RWPE2 (cell line): ENCODE results near the gene KMT2D.

Experiments
- ATAC-seq: fragments of 200-7000 bp; cut with Tn5 transposase; 3 replicates; pipeline ENCODE4 v1.9.1; 2021; ENCODE audit warnings: low read depth
- DNase-seq: peaks from one replicate; pipeline ENCODE4 v3.0.0-alpha.2; 2020; ENCODE audit warnings: low spot score
- H3K27ac ChIP-seq: fragments of 450-650 bp; 2 replicates; pipeline ENCODE4 v1.5.1; 2017; ENCODE audit warnings: mild to moderate bottlenecking; ENCODE audit not compliant: poor library complexity, severe bottlenecking
- H3K27me3 ChIP-seq: fragments of 250-450 bp; sonication (Bioruptor Pico); 2 replicates; pipeline ENCODE4 v1.5.1; 2021; ENCODE audit warnings: mild to moderate bottlenecking, moderate library complexity; ENCODE audit not compliant: insufficient read depth, poor library complexity, severe bottlenecking
- H3K36me3 ChIP-seq: fragments of 250-450 bp; sonication (Bioruptor Pico); 2 replicates; pipeline ENCODE4 v1.5.1; 2020; ENCODE audit warnings: low read depth, mild to moderate bottlenecking, moderate library complexity
- H3K4me1 ChIP-seq: fragments of 250-450 bp; sonication (Bioruptor Pico); 2 replicates; pipeline ENCODE4 v1.5.1; 2021; ENCODE audit warnings: mild to moderate bottlenecking, moderate library complexity; ENCODE audit not compliant: insufficient read depth, poor library complexity, severe bottlenecking
- H3K4me3 ChIP-seq: fragments of 250-450 bp; sonication (Bioruptor Pico); 2 replicates; pipeline ENCODE4 v1.5.1; 2021; ENCODE audit warnings: mild to moderate bottlenecking, moderate library complexity; ENCODE audit not compliant: severe bottlenecking
- H3K9me3 ChIP-seq: fragments of 250-450 bp; sonication (Bioruptor Pico); 2 replicates; pipeline ENCODE4 v1.5.1; 2021; ENCODE audit warnings: mild to moderate bottlenecking, moderate library complexity; ENCODE audit not compliant: severe bottlenecking
- CTCF ChIP-seq: fragments of 450-650 bp; IDR thresholded peaks from one replicate; pipeline ENCODE4 v1.5.1; 2017; ENCODE audit warnings: mild to moderate bottlenecking, moderate library complexity; ENCODE audit not compliant: poor library complexity, severe bottlenecking

The KMT2D gene

GRCh38 chr12:49026101-49026500 lies 34.5 kb downstream of the KMT2D start:
- no peaks in the 10 kb centered on the region for H3K27me3 ChIP-seq
- ATAC-seq (no peak), DNase-seq (no peak)
- H3K4me3 ChIP-seq, result no peak overlapping the region
- H3K4me1 ChIP-seq, result no peaks in the 10 kb centered on the region
- no peak for TF ChIP-seq CTCF
- peaks cover 83% of the 10 kb centered on the region for H3K36me3 ChIP-seq
- no peak overlapping the region for H3K27ac ChIP-seq
- no peaks in the 10 kb centered on the region for H3K9me3 ChIP-seq

- Histone ChIP-seq H3K36me3 (peaks cover 78% of the 10 kb centered on the region), H3K4me3 (no peak overlapping the region), H3K9me3 (no peaks in the 10 kb centered on the region), H3K27me3 (no peaks in the 10 kb centered on the region), H3K4me1 (no peaks in the 10 kb centered on the region), H3K27ac (no peak overlapping the region)
- DNase-seq (no peak), ATAC-seq (no peak)
- no peak for TF ChIP-seq CTCF
Measured at GRCh38 chr12:49025463-49025862, 35.1 kb downstream of the KMT2D start.

GRCh38 chr12:49024543-49024942 lies 36.1 kb downstream of the KMT2D start:
- ATAC-seq, result no peak
- DNase-seq, result no peak
- no peak overlapping the region for H3K4me3 ChIP-seq
- H3K4me1 ChIP-seq, result no peaks in the 10 kb centered on the region
- H3K27ac ChIP-seq, result no peak overlapping the region
- no peaks in the 10 kb centered on the region for H3K27me3 ChIP-seq
- no peaks in the 10 kb centered on the region for H3K9me3 ChIP-seq
- H3K36me3 ChIP-seq, result peaks cover 70% of the 10 kb centered on the region
- no peak for TF ChIP-seq CTCF

- Histone ChIP-seq H3K27me3 (no peaks in the 10 kb centered on the region), H3K4me3 (no peak overlapping the region), H3K4me1 (no peaks in the 10 kb centered on the region), H3K27ac (no peak overlapping the region), H3K9me3 (no peaks in the 10 kb centered on the region), H3K36me3 (peaks cover 62% of the 10 kb centered on the region)
- ATAC-seq (no peak), DNase-seq (no peak)
- TF ChIP-seq CTCF, result no peak
Measured at GRCh38 chr12:49023812-49024211, 36.8 kb downstream of the KMT2D start.

- TF ChIP-seq CTCF, result no peak
- Histone ChIP-seq H3K27ac (no peak overlapping the region), H3K4me3 (no peak overlapping the region), H3K9me3 (no peaks in the 10 kb centered on the region), H3K4me1 (peaks cover under 1% of the 10 kb centered on the region), H3K36me3 (peaks cover 51% of the 10 kb centered on the region), H3K27me3 (no peaks in the 10 kb centered on the region)
- DNase-seq, result no peak
- no peak for ATAC-seq
Measured at GRCh38 chr12:49022558-49023178, 37.9 kb downstream of the KMT2D start.
